Measurements from ENCODE around the gene CDK6. TPM values are rescaled to one million over a fixed set of nuclear protein-coding genes. Genes with fewer than 3 reads are reported as not detected.
A peak's percentile ranks its signal among the peaks of the same experiment; 100 is the strongest.

CDK6 gene
- total RNA-seq, 2 experiments from 2014 or later, result 130 to 138 TPM

- intact Hi-C loops (cut with micrococcal nuclease), result no loop called here
- POLR2A ChIA-PET, result interaction anchor here (0.6 to 1.8 kb wide), 4 partner anchors 14 to 243 kb away, joined by 3 to 7 read pairs (median 4); no protein-coding TSS in a partner anchor
Observed at GRCh38 chr7:92817398-92817797, 19.0 kb downstream of the CDK6 start.

GRCh38 chr7:92815412-92815811 is 21.0 kb downstream of the CDK6 start:
- DNase-seq (no peak), ATAC-seq (no peak)
- intact Hi-C loops (cut with micrococcal nuclease), result no loop called here
- Mint-ChIP-seq H3K27ac (peak overlapping the region; percentile 72), H3K4me3 (peak overlapping the region; percentile 19), H3K4me1 (ENCODE audit: low read depth) (peaks cover 88% of the 10 kb centered on the region), H3K36me3 (ENCODE audit: low read depth) (peaks cover 55% of the 10 kb centered on the region), H3K27me3 (no peaks in the 10 kb centered on the region), H3K9me3 (peaks cover 20% of the 10 kb centered on the region)
- TF ChIP-seq CTCF (IDR thresholded peaks at IDR 0.05), result no peak
- CTCF ChIA-PET, result interaction anchor here (0.7 to 1.3 kb wide), 6 partner anchors 12 to 204 kb away, joined by 3 to 9 read pairs (median 3); no protein-coding TSS in a partner anchor
- POLR2A ChIA-PET, result interaction anchor here (0.9 to 5.2 kb wide), 6 partner anchors 9 to 183 kb away, joined by 3 to 52 read pairs (median 6); partner anchors contain the start of gene CDK6

More at GRCh38 chr7:92817398-92817797, 19.0 kb downstream of the CDK6 start:
- peaks cover 58% of the 10 kb centered on the region for H3K36me3 Mint-ChIP-seq (ENCODE audit: low read depth)
- no peak overlapping the region for H3K4me3 Mint-ChIP-seq
- no peaks in the 10 kb centered on the region for H3K27me3 Mint-ChIP-seq
- no peak for DNase-seq
- H3K4me1 Mint-ChIP-seq (ENCODE audit: low read depth), result peaks cover 82% of the 10 kb centered on the region
- ATAC-seq, result no peak
- H3K27ac Mint-ChIP-seq, result no peak overlapping the region
- CTCF ChIA-PET, result interaction anchor here (1.1 to 2.0 kb wide), 5 partner anchors 10 to 196 kb away, joined by 3 to 7 read pairs (median 5); no protein-coding TSS in a partner anchor
- TF ChIP-seq CTCF (IDR thresholded peaks at IDR 0.05), result no peak
- peaks cover 20% of the 10 kb centered on the region for H3K9me3 Mint-ChIP-seq

GRCh38 chr7:92813390-92814024 is 22.9 kb downstream of the CDK6 start:
- DNase-seq (peak; percentile 45), ATAC-seq (peak; percentile 70)
- intact Hi-C loops (cut with micrococcal nuclease), result loop anchor here (2.0 to 5.0 kb wide), 3 partner anchors 19 to 183 kb away; no protein-coding TSS in a partner anchor
- Mint-ChIP-seq H3K36me3 (ENCODE audit: low read depth) (peaks cover 49% of the 10 kb centered on the region), H3K4me1 (ENCODE audit: low read depth) (peaks cover 86% of the 10 kb centered on the region), H3K4me3 (peak overlapping the region; percentile 62), H3K9me3 (peaks cover 11% of the 10 kb centered on the region), H3K27me3 (no peaks in the 10 kb centered on the region), H3K27ac (peak overlapping the region; percentile 97)
- no peak for TF ChIP-seq CTCF (IDR thresholded peaks at IDR 0.05)
- ChIA-PET CTCF (interaction anchor here (0.6 to 6.3 kb wide), 5 partner anchors 18 to 211 kb away, joined by 3 to 40 read pairs (median 3); no protein-coding TSS in a partner anchor), POLR2A (interaction anchor here (0.6 to 5.2 kb wide), 5 partner anchors 9 to 106 kb away, joined by 3 to 52 read pairs (median 4); partner anchors contain the start of gene CDK6)

- ATAC-seq (no peak), DNase-seq (no peak)
- Mint-ChIP-seq H3K9me3 (peaks cover 6% of the 10 kb centered on the region), H3K36me3 (ENCODE audit: low read depth) (peaks cover 46% of the 10 kb centered on the region), H3K27ac (peak overlapping the region; percentile 92), H3K27me3 (no peaks in the 10 kb centered on the region), H3K4me1 (ENCODE audit: low read depth) (peaks cover 76% of the 10 kb centered on the region), H3K4me3 (no peak overlapping the region)
- ChIA-PET CTCF (interaction anchor here (6.3 kb wide), 1 partner anchor 21 kb away, joined by 40 read pairs; no protein-coding TSS in a partner anchor), POLR2A (interaction anchor here (0.9 to 2.3 kb wide), 2 partner anchors 17 to 21 kb away, joined by 3 to 14 read pairs; no protein-coding TSS in a partner anchor)
- TF ChIP-seq CTCF (IDR thresholded peaks at IDR 0.05), result no peak
- intact Hi-C loops (cut with micrococcal nuclease), result loop anchor here (5.0 kb wide), 1 partner anchor 44 kb away; no protein-coding TSS in a partner anchor
Observed at GRCh38 chr7:92811158-92811557, 25.2 kb downstream of the CDK6 start.

Data from activated CD8-positive, alpha-beta T cell treated with anti-CD3 and anti-CD28 coated beads for 36 hours (primary cell).